Testis (tissue), 2 donors: ENCODE measurements around the gene COL5A1.

Experiments used
- POLR2A ChIP-seq: fragments of 450-650 bp; IDR thresholded peaks from one replicate; pipeline ENCODE4 v1.6.1; 2017; ENCODE audit warnings: antibody characterized with exemption, mild to moderate bottlenecking, moderate library complexity
- TF ChIP-seq, protein P1 (sequence below), 3 experiments: fragments of 450-650 bp in 2 of 3; fragments of 200-600 bp in 1 of 3; sonication (generic) in 1 of 3; IDR thresholded peaks; one replicate each; pipeline ENCODE4 v1.5.1; 2016 to 2019; ENCODE audit warnings: antibody characterized with exemption in 3 of 3, mild to moderate bottlenecking in 2 of 3, moderate library complexity in 1 of 3

DNA sequence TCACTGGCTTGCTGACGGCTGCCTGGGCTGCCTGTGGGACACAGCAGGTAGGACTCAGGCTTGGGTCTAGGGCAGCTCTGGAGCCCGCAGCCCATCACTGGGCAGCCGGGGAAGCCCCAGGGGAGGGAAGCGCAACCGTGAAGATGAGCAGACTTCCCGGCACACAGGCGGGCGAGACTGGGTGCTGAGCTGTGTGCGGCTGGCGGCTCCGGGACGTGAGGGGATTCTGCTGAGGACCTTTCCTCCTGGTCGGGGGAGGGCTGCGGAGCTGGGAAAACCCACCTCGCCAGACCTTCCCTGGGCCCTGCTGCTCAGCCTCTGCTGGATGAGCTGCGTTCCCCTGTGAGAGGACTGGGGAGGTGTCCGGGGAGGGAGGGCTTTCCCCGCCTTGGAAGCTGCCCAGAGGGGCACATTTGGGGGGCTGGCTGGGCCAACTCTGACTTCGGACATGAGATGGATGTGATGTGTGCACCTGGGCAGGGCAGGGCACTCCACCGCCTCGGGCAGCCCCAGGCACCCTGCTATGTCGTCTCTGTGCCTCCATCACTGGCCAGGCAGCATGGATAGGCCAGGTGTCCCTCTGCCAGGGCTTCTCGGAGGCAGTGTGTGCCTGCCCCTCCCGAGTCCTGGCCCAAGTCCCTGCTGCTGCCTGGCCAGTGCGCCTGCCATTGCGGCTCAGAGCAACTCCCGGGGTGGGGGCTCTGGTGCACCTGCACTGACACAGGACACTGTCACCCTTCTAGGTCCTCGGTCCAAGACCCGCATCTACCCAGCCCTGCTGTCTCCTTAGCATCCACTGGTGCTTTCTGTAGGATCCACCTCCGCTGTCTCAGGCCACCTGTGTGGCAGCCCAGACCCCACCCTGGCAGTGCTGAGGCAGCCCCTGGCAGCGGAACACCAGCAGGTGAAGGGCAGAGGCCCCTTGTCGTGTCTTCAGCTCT lies 66.4 kb downstream of the COL5A1 start:
- TF ChIP-seq, protein P1, sequence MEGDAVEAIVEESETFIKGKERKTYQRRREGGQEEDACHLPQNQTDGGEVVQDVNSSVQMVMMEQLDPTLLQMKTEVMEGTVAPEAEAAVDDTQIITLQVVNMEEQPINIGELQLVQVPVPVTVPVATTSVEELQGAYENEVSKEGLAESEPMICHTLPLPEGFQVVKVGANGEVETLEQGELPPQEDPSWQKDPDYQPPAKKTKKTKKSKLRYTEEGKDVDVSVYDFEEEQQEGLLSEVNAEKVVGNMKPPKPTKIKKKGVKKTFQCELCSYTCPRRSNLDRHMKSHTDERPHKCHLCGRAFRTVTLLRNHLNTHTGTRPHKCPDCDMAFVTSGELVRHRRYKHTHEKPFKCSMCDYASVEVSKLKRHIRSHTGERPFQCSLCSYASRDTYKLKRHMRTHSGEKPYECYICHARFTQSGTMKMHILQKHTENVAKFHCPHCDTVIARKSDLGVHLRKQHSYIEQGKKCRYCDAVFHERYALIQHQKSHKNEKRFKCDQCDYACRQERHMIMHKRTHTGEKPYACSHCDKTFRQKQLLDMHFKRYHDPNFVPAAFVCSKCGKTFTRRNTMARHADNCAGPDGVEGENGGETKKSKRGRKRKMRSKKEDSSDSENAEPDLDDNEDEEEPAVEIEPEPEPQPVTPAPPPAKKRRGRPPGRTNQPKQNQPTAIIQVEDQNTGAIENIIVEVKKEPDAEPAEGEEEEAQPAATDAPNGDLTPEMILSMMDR (IDR thresholded peaks at IDR 0.05), result no peak
- TF ChIP-seq POLR2A, result no peak
